Calu3 (cell line): ENCODE measurements around the gene PDE10A. TPM values are rescaled to one million over a fixed set of nuclear protein-coding genes. Genes with fewer than 3 reads are reported as not detected.

Experiments used
- BruUV-seq: library from RNA; stranded (reverse); fragments of 400-500 nt; replicated peaks from 2 replicates; lab custom pipeline; 2021; lab: Mats Ljungman, UMichigan
- CTCF ChIA-PET: fragments of 300-600 bp; sonication (Branson Sonifier 250); formaldehyde crosslinking; loops from one replicate; lab custom pipeline; 2022; ENCODE audit warnings: antibody characterized with exemption; lab: Charles Lee
- DNase-seq: peaks from one replicate; pipeline ENCODE4 v3.0.0; 2022
- H3K27ac Mint-ChIP-seq: one replicate; pipeline ENCODE4 v1.8.0; 2022; ENCODE audit warnings: mixed read lengths; ENCODE audit not compliant: unreplicated experiment
- H3K27me3 Mint-ChIP-seq: one replicate; pipeline ENCODE4 v1.8.0; 2022; ENCODE audit warnings: mixed read lengths; ENCODE audit not compliant: unreplicated experiment
- H3K36me3 Mint-ChIP-seq: one replicate; pipeline ENCODE4 v1.8.0; 2022; ENCODE audit warnings: mild to moderate bottlenecking, moderate library complexity, mixed read lengths; ENCODE audit not compliant: insufficient read depth, unreplicated experiment
- H3K4me1 Mint-ChIP-seq: one replicate; pipeline ENCODE4 v1.8.0; 2022; ENCODE audit warnings: mild to moderate bottlenecking, low read depth, mixed read lengths; ENCODE audit not compliant: unreplicated experiment
- H3K4me3 Mint-ChIP-seq: one replicate; pipeline ENCODE4 v1.8.0; 2022; ENCODE audit warnings: mild to moderate bottlenecking, low read depth, moderate library complexity, mixed read lengths; ENCODE audit not compliant: unreplicated experiment
- H3K9me3 Mint-ChIP-seq: one replicate; pipeline ENCODE4 v1.8.0; 2022; ENCODE audit warnings: low read depth, mixed read lengths; ENCODE audit not compliant: unreplicated experiment
- CTCF ChIP-seq: fragments of 200-600 bp; IDR thresholded peaks from one replicate; pipeline ENCODE4 v1.8.0; 2022; ENCODE audit warnings: antibody characterized with exemption; ENCODE audit not compliant: unreplicated experiment
- intact Hi-C: fragments of 100-400 bp; cut with micrococcal nuclease; formaldehyde crosslinking; loops from one replicate; pipeline ENCODE4 v1.10.0; 2022; ENCODE audit not compliant: unreplicated experiment
- total RNA-seq: library from RNA; stranded (reverse); gene quantifications from 2 replicates; pipeline ENCODE4 v1.2.3, GENCODE V29; 2022

The PDE10A gene
- total RNA-seq, 1 experiment from 2014 or later, result 22.5 TPM

GRCh38 chr6:165684333-165684732 lies 21.3 kb upstream of the PDE10A start:
- DNase-seq, result peak; percentile 23
- no TSS peak for BruUV-seq
- TF ChIP-seq CTCF, result no peak

GRCh38 chr6:165680975-165681374 lies 17.9 kb upstream of the PDE10A start:
- no peak for TF ChIP-seq CTCF
- intact Hi-C loops, result no loop called here
- no peak overlapping the region for H3K4me3 Mint-ChIP-seq
- peaks cover 10% of the 10 kb centered on the region for H3K4me1 Mint-ChIP-seq
- no peaks in the 10 kb centered on the region for H3K27me3 Mint-ChIP-seq
- no TSS peak for BruUV-seq
- H3K27ac Mint-ChIP-seq, result no peak overlapping the region
- CTCF ChIA-PET, result no interaction called here
- no peaks in the 10 kb centered on the region for H3K9me3 Mint-ChIP-seq
- no peak for DNase-seq
- H3K36me3 Mint-ChIP-seq, result no peaks in the 10 kb centered on the region

More at GRCh38 chr6:165684333-165684732, 21.3 kb upstream of the PDE10A start:
- Mint-ChIP-seq H3K4me1 (peaks cover 10% of the 10 kb centered on the region), H3K27me3 (no peaks in the 10 kb centered on the region), H3K36me3 (no peaks in the 10 kb centered on the region), H3K9me3 (no peaks in the 10 kb centered on the region), H3K27ac (no peak overlapping the region), H3K4me3 (no peak overlapping the region)
- CTCF ChIA-PET, result interaction anchor here (0.6 kb wide), 1 partner anchor 8 kb away, joined by 3 read pairs; no protein-coding TSS in a partner anchor
- intact Hi-C loops, result no loop called here

GRCh38 chr6:165679326-165679725 lies 16.3 kb upstream of the PDE10A start:
- no peak overlapping the region for H3K27ac Mint-ChIP-seq
- TF ChIP-seq CTCF, result no peak
- H3K9me3 Mint-ChIP-seq, result no peaks in the 10 kb centered on the region
- no peak overlapping the region for H3K4me3 Mint-ChIP-seq
- no peaks in the 10 kb centered on the region for H3K27me3 Mint-ChIP-seq
- BruUV-seq, result no TSS peak
- DNase-seq, result no peak
- no peaks in the 10 kb centered on the region for H3K36me3 Mint-ChIP-seq
- CTCF ChIA-PET, result no interaction called here
- peaks cover 9% of the 10 kb centered on the region for H3K4me1 Mint-ChIP-seq
- intact Hi-C loops, result no loop called here

GRCh38 chr6:165678904-165679303 lies 15.9 kb upstream of the PDE10A start:
- Mint-ChIP-seq H3K27me3 (no peaks in the 10 kb centered on the region), H3K36me3 (no peaks in the 10 kb centered on the region), H3K4me1 (peaks cover 5% of the 10 kb centered on the region), H3K27ac (no peak overlapping the region), H3K4me3 (no peak overlapping the region), H3K9me3 (no peaks in the 10 kb centered on the region)
- no peak for DNase-seq
- intact Hi-C loops, result no loop called here
- BruUV-seq, result no TSS peak
- CTCF ChIA-PET, result no interaction called here
- no peak for TF ChIP-seq CTCF
